SK-N-SH treated with all-trans-retinoic acid at 6 μM for 48 hours (cell line): ENCODE results near the gene TSPAN3.

Experiments
- ARNTL ChIP-seq: fragments of 450-650 bp; formaldehyde crosslinking; IDR thresholded peaks from 2 replicates; pipeline ENCODE4 v1.5.0; 2020; ENCODE audit warnings: low read depth, mild to moderate bottlenecking, moderate library complexity, borderline replicate concordance
- CREB5 ChIP-seq: fragments of 250-450 bp; sonication (Bioruptor Pico); IDR thresholded peaks from 2 replicates; pipeline ENCODE4 v1.5.1; 2020; ENCODE audit warnings: low read depth, mild to moderate bottlenecking, moderate library complexity
- CSDC2 ChIP-seq: fragments of 250-450 bp; sonication (Bioruptor Pico); IDR thresholded peaks from 2 replicates; pipeline ENCODE4 v1.5.0; 2020; ENCODE audit warnings: mild to moderate bottlenecking, moderate library complexity
- CSRNP3 ChIP-seq: fragments of 250-450 bp; sonication (Bioruptor Pico); IDR thresholded peaks from 2 replicates; pipeline ENCODE4 v1.5.1; 2021; ENCODE audit warnings: mild to moderate bottlenecking, moderate library complexity
- ESRRG ChIP-seq: fragments of 250-450 bp; sonication (Bioruptor Pico); IDR thresholded peaks from 2 replicates; pipeline ENCODE4 v1.6.1; 2021; ENCODE audit warnings: mild to moderate bottlenecking
- GLIS3 ChIP-seq: fragments of 250-450 bp; sonication (Bioruptor Pico); IDR thresholded peaks from 2 replicates; pipeline ENCODE4 v1.5.0; 2020; ENCODE audit warnings: mild to moderate bottlenecking, moderate library complexity
- PATZ1 ChIP-seq: fragments of 250-450 bp; sonication (Bioruptor Pico); IDR thresholded peaks from 2 replicates; pipeline ENCODE4 v1.8.0; 2020; ENCODE audit warnings: mild to moderate bottlenecking, moderate library complexity, borderline replicate concordance
- SNAI2 ChIP-seq: fragments of 250-450 bp; sonication (Bioruptor Pico); IDR thresholded peaks from 2 replicates; pipeline ENCODE4 v1.5.0; 2020; ENCODE audit warnings: mild to moderate bottlenecking, moderate library complexity
- TSHZ2 ChIP-seq: fragments of 250-450 bp; sonication (Bioruptor Pico); IDR thresholded peaks from 2 replicates; pipeline ENCODE4 v1.5.0; 2020; ENCODE audit warnings: mild to moderate bottlenecking, moderate library complexity
- ZFP3 ChIP-seq: fragments of 250-450 bp; sonication (Bioruptor Pico); IDR thresholded peaks from 2 replicates; pipeline ENCODE4 v1.5.0; 2020; ENCODE audit warnings: mild to moderate bottlenecking, moderate library complexity
- ZNF70 ChIP-seq: fragments of 450-650 bp; formaldehyde crosslinking; IDR thresholded peaks from 2 replicates; pipeline ENCODE4 v1.5.0; 2020; ENCODE audit warnings: mild to moderate bottlenecking, moderate library complexity

GRCh38 chr15:77120576-77120975 lies 49.7 kb upstream of the TSPAN3 start:
- no peak for TF ChIP-seq CSRNP3 (CRISPR knock-in tag)
- TF ChIP-seq TSHZ2: no peak
- no peak for TF ChIP-seq ARNTL (CRISPR knock-in tag)
- no peak for TF ChIP-seq SNAI2 (CRISPR knock-in tag)
- TF ChIP-seq ZNF70 (CRISPR knock-in tag): no peak
- TF ChIP-seq CSDC2 (CRISPR knock-in tag): no peak
- no peak for TF ChIP-seq GLIS3 (CRISPR knock-in tag)
- no peak for TF ChIP-seq ZFP3
- TF ChIP-seq ESRRG: no peak
- no peak for TF ChIP-seq CREB5 (CRISPR knock-in tag)
- no peak for TF ChIP-seq PATZ1 (CRISPR knock-in tag)
